ENCODE data around the gene CBX1. TPM values are rescaled to one million over a fixed set of nuclear protein-coding genes. Genes with fewer than 3 reads are reported as not detected.
A peak's percentile ranks its signal among the peaks of the same experiment; 100 is the strongest.

CBX1 gene
- total and polyA plus RNA-seq, 7 donors = 26.8 to 37.4 (median 32.8) TPM

DNA sequence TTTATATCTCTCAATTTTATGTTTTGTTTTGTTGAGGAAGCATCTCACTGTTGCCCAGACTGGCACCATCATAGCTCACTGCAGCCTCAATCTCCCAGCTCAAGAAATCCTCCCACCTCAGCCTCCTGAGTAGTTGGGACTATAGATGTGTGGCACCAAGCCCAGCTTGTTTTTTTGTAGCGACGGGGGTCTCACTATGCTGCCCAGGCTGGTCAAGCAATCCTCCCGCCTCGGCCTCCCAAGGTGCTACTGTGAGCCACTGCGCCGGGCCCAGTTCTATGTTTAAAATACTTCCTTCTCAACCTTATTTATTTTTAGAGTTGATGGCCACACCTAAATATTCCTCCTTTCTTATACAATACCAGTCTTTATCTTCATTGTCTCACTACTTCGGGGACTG, 55.0 kb downstream of the CBX1 start:
- TF ChIP-seq EP300 (IDR thresholded peaks at IDR 0.05) (no peak), POLR2AphosphoS5 (IDR thresholded peaks at IDR 0.05) (no peak), POLR2A (IDR thresholded peaks at IDR 0.05) (no peak)
- TF ChIP-seq, protein P1, sequence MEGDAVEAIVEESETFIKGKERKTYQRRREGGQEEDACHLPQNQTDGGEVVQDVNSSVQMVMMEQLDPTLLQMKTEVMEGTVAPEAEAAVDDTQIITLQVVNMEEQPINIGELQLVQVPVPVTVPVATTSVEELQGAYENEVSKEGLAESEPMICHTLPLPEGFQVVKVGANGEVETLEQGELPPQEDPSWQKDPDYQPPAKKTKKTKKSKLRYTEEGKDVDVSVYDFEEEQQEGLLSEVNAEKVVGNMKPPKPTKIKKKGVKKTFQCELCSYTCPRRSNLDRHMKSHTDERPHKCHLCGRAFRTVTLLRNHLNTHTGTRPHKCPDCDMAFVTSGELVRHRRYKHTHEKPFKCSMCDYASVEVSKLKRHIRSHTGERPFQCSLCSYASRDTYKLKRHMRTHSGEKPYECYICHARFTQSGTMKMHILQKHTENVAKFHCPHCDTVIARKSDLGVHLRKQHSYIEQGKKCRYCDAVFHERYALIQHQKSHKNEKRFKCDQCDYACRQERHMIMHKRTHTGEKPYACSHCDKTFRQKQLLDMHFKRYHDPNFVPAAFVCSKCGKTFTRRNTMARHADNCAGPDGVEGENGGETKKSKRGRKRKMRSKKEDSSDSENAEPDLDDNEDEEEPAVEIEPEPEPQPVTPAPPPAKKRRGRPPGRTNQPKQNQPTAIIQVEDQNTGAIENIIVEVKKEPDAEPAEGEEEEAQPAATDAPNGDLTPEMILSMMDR (IDR thresholded peaks at IDR 0.05) = no peak
- Histone ChIP-seq H3K4me1 (peaks cover 0 to 38% (median 35%) of the 10 kb centered on the region in 4 donors), H3K36me3 (peaks cover 0 to 9% (median 4%) of the 10 kb centered on the region in 4 donors), H3K27ac (no peak overlapping the region), H3K4me3 (no peak overlapping the region), H3K9me3 (no peaks in the 10 kb centered on the region), H3K27me3 (no peaks in the 10 kb centered on the region)
- intact Hi-C loops (cut with DNase I) = no loop called here
- 60 to 83% methylated on average over 7 of the region's 7 CpGs for WGBS, 2 donors
- DNase-seq = no peak

DNA sequence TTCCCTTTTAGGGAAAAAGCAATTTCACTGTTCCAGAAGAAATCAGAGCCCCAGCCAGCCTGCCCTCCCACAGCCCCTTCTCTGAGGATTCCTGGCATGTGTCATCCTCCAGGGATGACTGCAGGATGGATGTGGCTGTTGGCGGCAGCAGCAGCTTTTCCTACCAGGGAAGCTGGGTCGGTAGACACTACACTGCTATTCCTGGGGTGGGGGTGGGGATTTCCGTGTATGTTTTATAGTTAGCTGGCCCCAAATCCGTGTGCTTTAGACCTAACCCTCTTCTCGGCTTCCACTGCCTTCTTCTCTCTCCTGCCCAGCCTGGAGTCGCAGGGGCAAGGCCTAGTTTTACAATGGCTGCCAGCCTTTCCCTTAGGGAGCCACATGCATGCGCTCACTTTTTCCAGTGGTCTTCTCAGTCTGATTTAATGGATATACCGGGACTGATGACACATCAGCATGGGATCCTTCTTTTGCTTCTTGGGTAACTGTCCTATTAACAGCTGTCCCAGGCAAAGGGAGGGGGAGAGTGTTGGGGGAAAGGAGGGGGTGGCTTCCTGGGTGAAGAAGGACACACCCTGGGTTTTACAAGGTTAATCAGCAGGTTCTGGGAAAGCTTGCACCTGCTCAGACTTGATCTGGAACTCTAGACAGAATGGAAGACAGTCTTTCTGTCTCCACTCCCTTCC, 55.8 kb downstream of the CBX1 start:
- intact Hi-C loops (cut with DNase I) = no loop called here
- H3K36me3 ChIP-seq = peaks cover 0 to under 1% (median 0%) of the 10 kb centered on the region in 4 donors
- no peak overlapping the region for H3K4me3 ChIP-seq
- no peaks in the 10 kb centered on the region for H3K27me3 ChIP-seq
- DNase-seq = no peak
- H3K9me3 ChIP-seq = no peaks in the 10 kb centered on the region
- TF ChIP-seq POLR2A (IDR thresholded peaks at IDR 0.05) = peak in 1 of 2 donors; percentile 10
- no peak for TF ChIP-seq POLR2AphosphoS5 (IDR thresholded peaks at IDR 0.05)
- TF ChIP-seq EP300 (IDR thresholded peaks at IDR 0.05) = no peak
- peak overlapping the region in 1 of 4 donors; percentile 22 for H3K27ac ChIP-seq
- 43 to 66% methylated on average over 8 of the region's 8 CpGs for WGBS, 2 donors
- peaks cover 0 to 30% (median 27%) of the 10 kb centered on the region in 4 donors for H3K4me1 ChIP-seq

DNA sequence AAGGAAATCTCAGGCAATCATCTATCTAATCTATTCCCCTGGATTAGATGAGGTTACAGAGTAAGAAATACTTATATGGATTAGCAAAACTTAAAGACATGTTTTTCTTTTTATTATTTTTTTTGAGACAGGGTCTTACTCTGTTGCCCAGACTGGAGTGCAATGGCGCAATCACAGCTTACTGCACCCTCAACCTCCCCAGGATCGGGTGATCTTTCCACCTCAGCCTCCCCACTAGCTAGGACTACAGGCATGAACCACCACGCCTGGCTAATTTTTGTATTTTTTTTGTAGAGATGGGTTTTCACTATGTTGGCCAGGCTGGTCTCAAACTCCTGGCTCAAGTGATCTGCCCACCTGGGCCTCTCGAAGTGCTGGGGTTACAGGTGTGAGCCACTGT, 56.4 kb downstream of the CBX1 start:
- Histone ChIP-seq H3K9me3 (no peaks in the 10 kb centered on the region), H3K27ac (no peak overlapping the region), H3K36me3 (no peaks in the 10 kb centered on the region), H3K4me3 (no peak overlapping the region), H3K4me1 (peaks cover 0 to 24% (median 21%) of the 10 kb centered on the region in 4 donors), H3K27me3 (no peaks in the 10 kb centered on the region)
- WGBS, 2 donors = 90 to 94% methylated on average over 4 of the region's 4 CpGs
- DNase-seq = no peak
- TF ChIP-seq, protein P1 (IDR thresholded peaks at IDR 0.05) = no peak
- TF ChIP-seq POLR2A (IDR thresholded peaks at IDR 0.05) = no peak
- TF ChIP-seq EP300 (IDR thresholded peaks at IDR 0.05) = no peak
- TF ChIP-seq POLR2AphosphoS5 (IDR thresholded peaks at IDR 0.05) = no peak
- intact Hi-C loops (cut with DNase I) = no loop called here

DNA sequence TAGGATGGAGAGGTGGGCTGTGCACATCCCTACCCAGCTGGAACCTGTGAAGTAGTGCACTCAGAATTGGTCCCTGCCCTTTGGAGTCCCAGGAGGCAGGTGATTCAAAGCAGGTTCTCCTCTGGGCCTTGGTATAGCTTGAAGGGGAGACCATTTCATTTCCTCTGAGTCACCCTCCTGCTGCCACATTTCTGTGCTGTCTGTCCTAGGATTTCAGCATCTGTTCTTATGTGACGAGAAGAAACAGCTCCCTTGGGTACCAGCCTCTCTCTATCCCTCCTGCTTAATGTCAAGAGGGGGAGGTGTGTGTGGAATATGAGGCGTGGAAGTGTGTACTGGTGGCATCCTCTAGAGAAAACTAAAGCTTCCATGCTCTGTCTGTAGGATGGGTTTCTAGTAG, 58.1 kb downstream of the CBX1 start:
- peaks cover 0 to 16% (median 13%) of the 10 kb centered on the region in 4 donors for H3K4me1 ChIP-seq

DNA sequence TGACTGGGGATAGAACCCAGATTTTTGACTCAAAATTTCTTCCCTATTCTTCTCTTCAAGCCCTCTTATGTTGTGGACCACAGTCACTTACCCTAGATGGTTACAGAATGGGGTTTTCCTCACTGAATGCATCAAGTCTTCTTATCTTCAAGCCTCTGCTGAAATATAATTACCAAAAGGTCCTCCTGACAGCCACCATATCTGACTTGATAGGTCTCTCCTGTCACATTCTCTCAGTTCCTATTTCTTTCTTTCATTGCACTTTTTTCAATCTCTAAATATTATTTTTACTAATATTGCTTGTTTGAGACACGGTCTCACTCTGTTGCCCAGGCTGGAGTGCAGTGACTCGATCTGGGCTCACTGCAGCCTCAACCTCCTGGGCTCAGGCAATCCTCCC, 62.6 kb downstream of the CBX1 start:
- DNase-seq = no peak
- 81 to 89% methylated on average over 2 of the region's 2 CpGs for WGBS, 2 donors
- peaks cover 0 to 16% (median 12%) of the 10 kb centered on the region in 4 donors for H3K4me1 ChIP-seq
- intact Hi-C loops (cut with DNase I) = no loop called here
- no peaks in the 10 kb centered on the region for H3K27me3 ChIP-seq
- TF ChIP-seq POLR2AphosphoS5 (IDR thresholded peaks at IDR 0.05) = no peak
- TF ChIP-seq POLR2A (IDR thresholded peaks at IDR 0.05) = no peak
- TF ChIP-seq EP300 (IDR thresholded peaks at IDR 0.05) = no peak
- TF ChIP-seq, protein P1 (IDR thresholded peaks at IDR 0.05) = no peak
- no peaks in the 10 kb centered on the region for H3K9me3 ChIP-seq
- H3K4me3 ChIP-seq = no peak overlapping the region
- H3K27ac ChIP-seq = no peak overlapping the region
- peaks cover 0 to under 1% (median 0%) of the 10 kb centered on the region in 4 donors for H3K36me3 ChIP-seq

More for the DNA sequence above, 58.1 kb downstream of the CBX1 start:
- DNase-seq = no peak
- Histone ChIP-seq H3K27me3 (no peaks in the 10 kb centered on the region), H3K4me3 (no peak overlapping the region), H3K36me3 (no peaks in the 10 kb centered on the region), H3K9me3 (no peaks in the 10 kb centered on the region), H3K27ac (no peak overlapping the region)
- no peak for TF ChIP-seq POLR2AphosphoS5 (IDR thresholded peaks at IDR 0.05)
- TF ChIP-seq, protein P1 (IDR thresholded peaks at IDR 0.05) = no peak
- 77 to 91% methylated on average over 2 of the region's 2 CpGs for WGBS, 2 donors
- intact Hi-C loops (cut with DNase I) = no loop called here
